IPS DF 4.7 (cell line): ENCODE measurements around the gene CD70.
A peak's percentile ranks its signal among the peaks of the same experiment; 100 is the strongest.
"Not testable (repeated sequence)": the region's sequence is repeated elsewhere in the genome, so short reads cannot be mapped to it uniquely, and the experiment has no call there.

Experiments
- DNase-seq: peaks from one replicate; pipeline ENCODE4 v3.0.0-alpha.2; 2013; ENCODE audit warnings: low spot score; ENCODE audit errors: extremely low read depth

Gene CD70

GRCh38 chr19:6590827-6591319 is at the start of gene CD70:
CD70 (minus strand) TSS chr19:6591150; CDS start chr19:6591002, 148 bp downstream.
- no peak for DNase-seq

GRCh38 chr19:6640333-6640732 is 49.4 kb upstream of the CD70 start:
- DNase-seq: not testable (repeated sequence)

- no peak for DNase-seq
Observed at GRCh38 chr19:6639439-6639838, 48.5 kb upstream of the CD70 start.

GRCh38 chr19:6633456-6633813 is 42.5 kb upstream of the CD70 start:
- not testable (repeated sequence) for DNase-seq

GRCh38 chr19:6632747-6633455 is 42.0 kb upstream of the CD70 start:
- not testable (repeated sequence) for DNase-seq

GRCh38 chr19:6632002-6632621 is 41.2 kb upstream of the CD70 start:
- peak; percentile 30 for DNase-seq

- DNase-seq: no peak
Observed at GRCh38 chr19:6626764-6627163, 35.8 kb upstream of the CD70 start.

- DNase-seq: no peak
Observed at GRCh38 chr19:6617374-6617773, 26.4 kb upstream of the CD70 start.

GRCh38 chr19:6616011-6616410 is 25.1 kb upstream of the CD70 start:
- DNase-seq: no peak

- DNase-seq: no peak
Observed at GRCh38 chr19:6613711-6614110, 22.8 kb upstream of the CD70 start.

GRCh38 chr19:6610934-6611852 is 20.2 kb upstream of the CD70 start:
- DNase-seq: no peak

GRCh38 chr19:6608940-6609339 is 18.0 kb upstream of the CD70 start:
- no peak for DNase-seq

GRCh38 chr19:6608146-6608545 is 17.2 kb upstream of the CD70 start:
- not testable (repeated sequence) for DNase-seq

GRCh38 chr19:6606276-6607070 is 15.5 kb upstream of the CD70 start:
- DNase-seq: not testable (repeated sequence)

- no peak for DNase-seq
Observed at GRCh38 chr19:6604906-6605305, 14.0 kb upstream of the CD70 start.

- no peak for DNase-seq
Observed at GRCh38 chr19:6602729-6603114, 11.8 kb upstream of the CD70 start.

GRCh38 chr19:6601537-6602052 is 10.6 kb upstream of the CD70 start:
- DNase-seq: not testable (repeated sequence)

GRCh38 chr19:6600951-6601536 is 10.1 kb upstream of the CD70 start:
- DNase-seq: not testable (repeated sequence)

GRCh38 chr19:6599866-6600454 is 9.0 kb upstream of the CD70 start:
- no peak for DNase-seq

- not testable (repeated sequence) for DNase-seq
Observed at GRCh38 chr19:6598254-6598892, 7.4 kb upstream of the CD70 start.
